22Rv1 (cell line): ENCODE results near the gene NRXN3.

Experiments
- CTCF ChIP-seq: fragments of 450-650 bp; IDR thresholded peaks from 2 replicates; pipeline ENCODE4 v1.5.1; 2017; ENCODE audit warnings: mild to moderate bottlenecking
- ZFX ChIP-seq: fragments of 450-650 bp; IDR thresholded peaks from 2 replicates; pipeline ENCODE4 v1.6.1; 2017; ENCODE audit warnings: antibody characterized with exemption, borderline replicate concordance

GRCh38 chr14:78184157-78184556 is 14.0 kb downstream of the NRXN3 start:
- TF ChIP-seq CTCF (no peak), ZFX (no peak)
